T-helper 1 cell treated with Interleukin-12 subunit alpha and Interleukin-12 subunit beta and Interleukin-4 antibody, amounts not matched to agents 30 μg/mL and 1 μg/mL, for 36 hours (primary cell): ENCODE measurements around the gene FANCD2OS.
"Not testable (repeated sequence)": the region's sequence is repeated elsewhere in the genome, so short reads cannot be mapped to it uniquely, and the experiment has no call there.

Experiments
- H3K27ac Mint-ChIP-seq: one replicate; pipeline ENCODE4 v1.8.0; 2021; ENCODE audit warnings: mild to moderate bottlenecking, mixed read lengths
- H3K27me3 Mint-ChIP-seq: one replicate; pipeline ENCODE4 v1.8.0; 2021; ENCODE audit warnings: low read depth, mixed read lengths
- H3K36me3 Mint-ChIP-seq: one replicate; pipeline ENCODE4 v1.8.0; 2021; ENCODE audit warnings: low read depth, mixed read lengths
- H3K4me1 Mint-ChIP-seq: one replicate; pipeline ENCODE4 v1.8.0; 2021; ENCODE audit warnings: low read depth, mixed read lengths
- H3K4me3 Mint-ChIP-seq: one replicate; pipeline ENCODE4 v1.8.0; 2021; ENCODE audit warnings: mild to moderate bottlenecking, moderate library complexity, mixed read lengths
- H3K9me3 Mint-ChIP-seq: one replicate; pipeline ENCODE4 v1.8.0; 2021; ENCODE audit warnings: mixed read lengths

Gene FANCD2OS

DNA sequence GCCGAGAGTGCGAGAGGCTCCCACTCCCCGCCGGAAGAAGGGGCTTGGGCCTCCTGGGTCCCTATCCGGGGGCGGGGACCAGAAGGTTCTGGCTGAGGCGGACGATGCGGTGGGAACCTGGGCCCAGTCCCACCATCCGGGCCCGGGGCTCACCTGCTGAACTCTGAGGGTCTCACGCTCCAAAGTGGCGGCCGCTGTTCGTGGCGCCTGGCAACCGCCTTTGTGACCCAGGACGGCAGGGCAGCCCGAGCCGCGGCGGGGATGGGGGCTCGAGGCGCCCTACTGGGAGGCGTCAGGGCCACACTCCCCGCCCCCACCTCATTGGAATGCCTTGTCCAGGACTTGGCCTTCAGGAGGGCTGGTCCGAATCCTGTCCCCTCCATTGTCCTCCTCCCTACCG is at the start of gene FANCD2OS:
TSS of gene FANCD2OS (minus strand) at position 165 of the 400 bp plus-strand sequence. CDS start 3,481 bp downstream, outside the sequence.
- no peak within 1 kb of the TSS for H3K27ac Mint-ChIP-seq
- H3K4me1 Mint-ChIP-seq, result peaks cover 2% of the 10 kb centered on the region
- H3K27me3 Mint-ChIP-seq, result no peaks in the 10 kb centered on the region
- no peak within 1 kb of the TSS for H3K4me3 Mint-ChIP-seq
- H3K9me3 Mint-ChIP-seq, result no peaks in the 10 kb centered on the region
- peaks cover 3% of the 10 kb centered on the region for H3K36me3 Mint-ChIP-seq

GRCh38 chr3:10157031-10157430 is 49.0 kb upstream of the FANCD2OS start:
- H3K27me3 Mint-ChIP-seq, result no peaks in the 10 kb centered on the region

DNA sequence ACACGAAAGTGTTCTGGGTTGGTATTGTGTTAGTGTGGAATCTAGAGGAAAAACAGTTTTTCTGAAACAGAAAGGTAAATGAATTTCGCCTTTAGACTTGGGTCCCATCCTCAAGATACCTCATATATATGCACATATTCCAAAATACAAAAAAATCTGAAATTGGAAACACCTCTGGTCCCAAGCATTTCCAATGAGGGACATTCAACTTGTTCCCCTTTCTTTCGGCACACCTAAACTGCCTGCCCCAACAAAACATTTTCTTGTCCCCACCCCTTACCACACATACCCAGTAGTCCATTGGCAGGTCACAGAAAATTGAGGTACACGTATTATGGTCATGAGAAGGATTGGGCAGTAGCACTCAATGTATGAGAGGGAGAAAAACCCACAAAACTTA is 47.6 kb upstream of the FANCD2OS start:
- peaks cover 28% of the 10 kb centered on the region for H3K36me3 Mint-ChIP-seq
- H3K4me3 Mint-ChIP-seq, result no peak overlapping the region
- peaks cover 4% of the 10 kb centered on the region for H3K4me1 Mint-ChIP-seq
- no peak overlapping the region for H3K27ac Mint-ChIP-seq
- no peaks in the 10 kb centered on the region for H3K27me3 Mint-ChIP-seq
- no peaks in the 10 kb centered on the region for H3K9me3 Mint-ChIP-seq

More at GRCh38 chr3:10157031-10157430, 49.0 kb upstream of the FANCD2OS start:
- H3K27ac Mint-ChIP-seq, result no peak overlapping the region
- no peaks in the 10 kb centered on the region for H3K9me3 Mint-ChIP-seq
- H3K4me3 Mint-ChIP-seq, result no peak overlapping the region
- no peaks in the 10 kb centered on the region for H3K4me1 Mint-ChIP-seq
- H3K36me3 Mint-ChIP-seq, result peaks cover 22% of the 10 kb centered on the region

GRCh38 chr3:10155123-10155472 is 47.0 kb upstream of the FANCD2OS start:
- Mint-ChIP-seq H3K27ac (no peak overlapping the region), H3K9me3 (no peaks in the 10 kb centered on the region), H3K36me3 (peaks cover 29% of the 10 kb centered on the region), H3K27me3 (no peaks in the 10 kb centered on the region), H3K4me3 (no peak overlapping the region), H3K4me1 (peaks cover 4% of the 10 kb centered on the region)

GRCh38 chr3:10154335-10155122 is 46.5 kb upstream of the FANCD2OS start:
- Mint-ChIP-seq H3K27ac (no peak overlapping the region), H3K36me3 (peaks cover 35% of the 10 kb centered on the region), H3K4me1 (peaks cover 9% of the 10 kb centered on the region), H3K27me3 (no peaks in the 10 kb centered on the region), H3K4me3 (no peak overlapping the region), H3K9me3 (no peaks in the 10 kb centered on the region)

- Mint-ChIP-seq H3K27ac (no peak overlapping the region), H3K36me3 (peaks cover 41% of the 10 kb centered on the region), H3K27me3 (no peaks in the 10 kb centered on the region), H3K4me3 (no peak overlapping the region), H3K9me3 (no peaks in the 10 kb centered on the region), H3K4me1 (peaks cover 18% of the 10 kb centered on the region)
Measured at GRCh38 chr3:10150987-10151386, 42.9 kb upstream of the FANCD2OS start.

GRCh38 chr3:10149226-10149625 is 41.2 kb upstream of the FANCD2OS start:
- no peaks in the 10 kb centered on the region for H3K27me3 Mint-ChIP-seq
- H3K4me3 Mint-ChIP-seq, result no peak overlapping the region
- H3K9me3 Mint-ChIP-seq, result no peaks in the 10 kb centered on the region
- peaks cover 22% of the 10 kb centered on the region for H3K4me1 Mint-ChIP-seq
- H3K27ac Mint-ChIP-seq, result no peak overlapping the region
- peaks cover 35% of the 10 kb centered on the region for H3K36me3 Mint-ChIP-seq

GRCh38 chr3:10145685-10146084 is 37.6 kb upstream of the FANCD2OS start:
- H3K36me3 Mint-ChIP-seq, result peaks cover 34% of the 10 kb centered on the region
- peaks cover 29% of the 10 kb centered on the region for H3K4me1 Mint-ChIP-seq
- H3K4me3 Mint-ChIP-seq, result peak overlapping the region; percentile 67
- H3K27me3 Mint-ChIP-seq, result no peaks in the 10 kb centered on the region
- H3K27ac Mint-ChIP-seq, result no peak overlapping the region
- H3K9me3 Mint-ChIP-seq, result no peaks in the 10 kb centered on the region

DNA sequence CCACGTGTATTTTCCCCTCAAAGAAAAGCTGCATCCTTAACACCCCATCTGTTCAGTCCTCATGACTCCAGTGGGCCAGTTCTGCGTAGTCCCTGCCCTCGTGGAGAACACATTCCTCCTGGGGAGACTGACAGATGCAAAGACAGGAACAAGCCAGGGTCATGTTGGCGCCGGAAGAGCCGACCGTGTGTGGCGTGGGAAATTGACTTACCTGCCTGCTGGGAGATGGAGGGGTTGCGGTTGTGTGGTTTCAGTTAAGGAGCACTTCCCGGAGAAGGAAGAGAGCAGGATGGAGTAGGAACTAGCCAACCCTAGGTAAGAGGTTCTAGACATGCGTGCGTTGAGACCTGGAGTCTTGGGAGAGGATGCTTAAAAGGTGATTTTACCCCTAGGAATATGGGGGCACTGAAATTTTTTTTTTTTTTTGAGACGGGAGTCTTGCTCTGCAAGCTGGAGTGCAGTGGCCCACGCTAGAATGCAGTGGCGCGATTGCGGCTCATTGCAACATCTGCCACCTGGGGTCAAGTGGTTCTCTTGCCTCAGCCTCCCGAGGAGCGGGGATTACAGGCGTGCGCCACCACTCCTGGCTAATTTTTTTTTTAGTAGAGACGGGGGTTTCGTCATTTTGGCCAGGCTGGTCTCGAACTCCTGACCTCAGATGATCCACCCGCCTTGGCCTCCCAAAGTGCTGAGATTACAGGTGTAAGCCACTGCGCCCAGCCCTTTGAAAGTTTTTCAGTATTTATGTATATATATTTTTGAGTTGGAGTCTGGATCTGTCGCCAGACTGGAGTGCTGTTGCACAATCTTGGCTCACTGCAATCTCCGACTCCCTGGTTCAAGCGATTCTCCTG is 34.9 kb upstream of the FANCD2OS start:
- peaks cover 21% of the 10 kb centered on the region for H3K4me1 Mint-ChIP-seq

GRCh38 chr3:10140996-10141546 is 33.0 kb upstream of the FANCD2OS start:
- peak overlapping the region; percentile 85 for H3K27ac Mint-ChIP-seq
- H3K4me3 Mint-ChIP-seq, result peak overlapping the region; percentile 91
- no peaks in the 10 kb centered on the region for H3K27me3 Mint-ChIP-seq
- peaks cover 17% of the 10 kb centered on the region for H3K36me3 Mint-ChIP-seq
- H3K4me1 Mint-ChIP-seq, result peaks cover 15% of the 10 kb centered on the region
- no peaks in the 10 kb centered on the region for H3K9me3 Mint-ChIP-seq

More for the DNA sequence above, 34.9 kb upstream of the FANCD2OS start:
- Mint-ChIP-seq H3K27me3 (no peaks in the 10 kb centered on the region), H3K4me3 (peak overlapping the region; percentile 91), H3K9me3 (no peaks in the 10 kb centered on the region), H3K27ac (peak overlapping the region; percentile 85), H3K36me3 (peaks cover 22% of the 10 kb centered on the region)

GRCh38 chr3:10137178-10137577 is 29.1 kb upstream of the FANCD2OS start:
- Mint-ChIP-seq H3K4me1 (peaks cover 7% of the 10 kb centered on the region), H3K4me3 (no peak overlapping the region), H3K36me3 (no peaks in the 10 kb centered on the region), H3K27me3 (no peaks in the 10 kb centered on the region), H3K27ac (no peak overlapping the region), H3K9me3 (no peaks in the 10 kb centered on the region)

DNA sequence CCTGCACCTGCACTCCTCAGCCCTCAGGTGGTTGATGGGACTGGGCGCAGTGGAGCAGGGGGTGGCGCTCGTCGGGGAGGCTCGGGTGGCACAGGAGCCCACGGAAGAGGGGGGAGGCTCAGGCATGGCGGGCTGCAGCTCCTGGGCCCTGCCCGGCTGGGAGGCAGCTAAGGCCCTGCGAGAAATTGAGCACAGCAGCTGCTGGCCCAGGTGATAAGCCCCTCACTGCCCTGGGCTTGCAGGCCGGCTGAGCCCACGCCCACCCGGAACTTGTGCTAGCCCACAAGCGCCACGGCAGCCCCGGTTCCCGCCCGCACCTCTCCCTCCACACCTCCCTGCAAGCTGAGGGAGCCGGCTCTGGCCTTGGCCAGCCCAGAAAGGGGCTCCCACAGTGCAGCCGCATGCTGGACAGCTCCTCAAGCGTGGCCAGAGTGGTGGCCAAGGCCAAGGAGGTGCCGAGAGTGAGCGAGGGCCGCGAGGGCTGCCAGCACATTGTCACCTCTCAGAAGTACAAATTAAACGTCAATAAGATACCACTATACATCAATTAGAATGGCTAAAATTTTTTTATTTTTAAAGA is 28.5 kb upstream of the FANCD2OS start:
- Mint-ChIP-seq H3K27me3 (no peaks in the 10 kb centered on the region), H3K27ac (no peak overlapping the region), H3K4me1 (peaks cover 7% of the 10 kb centered on the region), H3K36me3 (no peaks in the 10 kb centered on the region), H3K9me3 (no peaks in the 10 kb centered on the region), H3K4me3 (no peak overlapping the region)

GRCh38 chr3:10135872-10136271 is 27.8 kb upstream of the FANCD2OS start:
- not testable (repeated sequence) for H3K4me1 Mint-ChIP-seq, H3K4me3 Mint-ChIP-seq, H3K36me3 Mint-ChIP-seq, H3K27ac Mint-ChIP-seq, H3K27me3 Mint-ChIP-seq, H3K9me3 Mint-ChIP-seq

DNA sequence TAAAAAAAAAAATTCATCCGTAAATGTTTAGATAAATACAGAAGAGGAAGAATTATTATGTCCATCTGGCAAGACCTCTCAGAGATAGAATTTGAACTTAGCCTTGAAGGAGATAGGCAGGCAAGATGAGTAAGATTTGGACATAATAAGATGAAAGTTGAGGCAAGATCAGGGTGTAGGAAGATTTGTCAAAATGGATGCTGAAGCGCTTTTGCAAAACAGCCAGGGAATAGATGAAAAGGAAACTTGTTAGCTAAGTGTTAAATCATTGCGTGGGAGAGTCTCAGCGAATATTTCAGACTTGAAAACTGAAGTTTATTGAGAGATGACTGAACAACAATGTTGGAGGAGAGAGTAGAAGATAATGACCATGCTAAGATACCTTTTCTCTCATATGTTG is 14.7 kb upstream of the FANCD2OS start:
- Mint-ChIP-seq H3K9me3 (no peaks in the 10 kb centered on the region), H3K4me1 (peaks cover 28% of the 10 kb centered on the region), H3K27ac (peak overlapping the region; percentile 10), H3K27me3 (no peaks in the 10 kb centered on the region), H3K4me3 (no peak overlapping the region), H3K36me3 (peaks cover 48% of the 10 kb centered on the region)
